Measurements from ENCODE around the gene CFAP52. TPM values are rescaled to one million over a fixed set of nuclear protein-coding genes. Genes with fewer than 3 reads are reported as not detected.

Gene CFAP52
- polyA plus RNA-seq, 1 experiment = not detected

DNA sequence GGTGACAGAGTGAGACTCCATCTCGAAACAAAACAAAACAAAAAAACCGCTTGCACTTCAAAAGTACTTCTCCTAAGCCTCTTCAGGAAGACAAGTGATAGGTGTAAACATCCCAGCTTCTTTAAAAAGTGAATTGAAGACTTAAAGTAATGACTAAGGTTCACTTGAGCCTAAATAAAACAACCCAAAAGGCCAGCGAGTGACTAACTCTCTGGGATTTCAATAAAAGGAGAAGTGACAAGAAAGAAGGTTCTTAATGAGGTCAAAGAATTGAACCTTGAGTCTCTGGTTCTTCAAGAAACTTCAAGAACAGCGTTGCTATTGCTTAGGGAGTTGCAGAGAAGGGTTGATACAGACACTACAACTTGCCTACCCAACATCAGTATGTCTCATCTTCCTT is 43.0 kb upstream of the CFAP52 start:
- ChIA-PET POLR2A (no interaction called here), CTCF (interaction anchor here (0.9 kb wide), 1 partner anchor 542 kb away, joined by 3 read pairs; no protein-coding TSS in a partner anchor)

DNA sequence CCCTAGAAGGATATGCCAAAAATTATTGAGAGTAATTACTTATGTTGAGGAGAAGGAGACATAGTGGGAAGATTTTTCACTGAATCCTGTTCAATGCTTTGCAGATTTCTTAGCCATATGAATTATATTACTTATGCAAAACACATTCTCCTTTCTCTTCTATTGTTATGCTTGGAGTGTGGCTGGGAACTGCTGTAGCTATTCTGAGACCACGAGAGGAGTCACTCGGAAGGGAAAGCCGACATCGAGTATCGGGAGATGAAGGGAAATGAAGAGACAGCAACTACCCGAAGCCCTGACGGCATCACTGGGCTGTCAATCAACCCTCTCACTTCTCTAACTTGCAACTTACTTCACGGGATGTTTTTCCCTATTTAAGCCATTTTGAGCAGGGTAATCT is 40.4 kb upstream of the CFAP52 start:
- no peaks in the 10 kb centered on the region for H3K36me3 ChIP-seq (ENCODE audit: control insufficient read depth, insufficient read depth, low read length)
- TF ChIP-seq, protein P1, sequence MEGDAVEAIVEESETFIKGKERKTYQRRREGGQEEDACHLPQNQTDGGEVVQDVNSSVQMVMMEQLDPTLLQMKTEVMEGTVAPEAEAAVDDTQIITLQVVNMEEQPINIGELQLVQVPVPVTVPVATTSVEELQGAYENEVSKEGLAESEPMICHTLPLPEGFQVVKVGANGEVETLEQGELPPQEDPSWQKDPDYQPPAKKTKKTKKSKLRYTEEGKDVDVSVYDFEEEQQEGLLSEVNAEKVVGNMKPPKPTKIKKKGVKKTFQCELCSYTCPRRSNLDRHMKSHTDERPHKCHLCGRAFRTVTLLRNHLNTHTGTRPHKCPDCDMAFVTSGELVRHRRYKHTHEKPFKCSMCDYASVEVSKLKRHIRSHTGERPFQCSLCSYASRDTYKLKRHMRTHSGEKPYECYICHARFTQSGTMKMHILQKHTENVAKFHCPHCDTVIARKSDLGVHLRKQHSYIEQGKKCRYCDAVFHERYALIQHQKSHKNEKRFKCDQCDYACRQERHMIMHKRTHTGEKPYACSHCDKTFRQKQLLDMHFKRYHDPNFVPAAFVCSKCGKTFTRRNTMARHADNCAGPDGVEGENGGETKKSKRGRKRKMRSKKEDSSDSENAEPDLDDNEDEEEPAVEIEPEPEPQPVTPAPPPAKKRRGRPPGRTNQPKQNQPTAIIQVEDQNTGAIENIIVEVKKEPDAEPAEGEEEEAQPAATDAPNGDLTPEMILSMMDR (IDR thresholded peaks at IDR 0.05; ENCODE audit: insufficient read depth, low read depth, low read length) = no peak
- ChIA-PET POLR2A (no interaction called here), CTCF (interaction anchor here (0.9 to 1.6 kb wide), 2 partner anchors 14 to 538 kb away, joined by 5 to 6 read pairs; no protein-coding TSS in a partner anchor)
- DNase-seq (ENCODE audit: low read depth) = no peak
- H3K27me3 ChIP-seq (ENCODE audit: control insufficient read depth, insufficient read depth, low read length) = no peaks in the 10 kb centered on the region
- H3K4me3 ChIP-seq (ENCODE audit: low read depth, low read length) = no peak overlapping the region

More for the DNA sequence above, 43.0 kb upstream of the CFAP52 start:
- TF ChIP-seq, protein P1 (IDR thresholded peaks at IDR 0.05; ENCODE audit: insufficient read depth, low read depth, low read length) = no peak
- Histone ChIP-seq H3K27me3 (ENCODE audit: control insufficient read depth, insufficient read depth, low read length) (no peaks in the 10 kb centered on the region), H3K36me3 (ENCODE audit: control insufficient read depth, insufficient read depth, low read length) (no peaks in the 10 kb centered on the region), H3K4me3 (ENCODE audit: low read depth, low read length) (no peak overlapping the region)
- DNase-seq (ENCODE audit: low read depth) = no peak

DNA sequence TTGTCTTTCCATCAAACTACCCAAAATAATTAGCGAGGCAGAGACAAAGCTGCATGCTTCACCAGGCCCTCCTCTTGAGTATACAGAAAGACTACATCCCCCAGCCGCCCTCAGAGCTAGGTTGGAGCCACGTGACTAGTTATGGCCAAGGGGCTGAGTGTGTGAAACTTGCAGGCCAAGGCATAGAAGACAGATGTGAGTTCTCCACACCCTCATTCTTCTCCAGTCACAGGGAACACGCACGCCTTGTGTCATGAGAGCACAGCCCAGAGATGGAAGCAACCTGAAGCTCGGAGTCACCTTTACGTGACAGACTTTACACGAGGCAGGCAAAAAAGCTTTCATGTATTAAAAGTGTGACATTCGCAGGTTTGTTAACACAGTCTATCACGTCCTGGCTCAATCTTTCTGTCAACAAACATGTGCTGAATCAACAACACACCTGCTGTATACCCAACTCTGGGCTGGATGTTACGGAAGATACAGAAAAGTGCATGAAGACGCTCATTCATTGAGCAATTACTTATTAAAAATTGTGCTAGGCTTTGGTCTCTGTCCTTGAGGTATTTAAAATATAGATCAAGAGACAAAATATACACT is 39.2 kb upstream of the CFAP52 start:
- TF ChIP-seq, protein P1 (IDR thresholded peaks at IDR 0.05; ENCODE audit: insufficient read depth, low read depth, low read length) = no peak
- Histone ChIP-seq H3K27me3 (ENCODE audit: control insufficient read depth, insufficient read depth, low read length) (no peaks in the 10 kb centered on the region), H3K4me3 (ENCODE audit: low read depth, low read length) (no peak overlapping the region), H3K36me3 (ENCODE audit: control insufficient read depth, insufficient read depth, low read length) (no peaks in the 10 kb centered on the region)
- POLR2A ChIA-PET = no interaction called here
- no peak for DNase-seq (ENCODE audit: low read depth)
- CTCF ChIA-PET = interaction anchor here (0.9 to 1.6 kb wide), 2 partner anchors 15 to 539 kb away, joined by 5 to 6 read pairs; no protein-coding TSS in a partner anchor

DNA sequence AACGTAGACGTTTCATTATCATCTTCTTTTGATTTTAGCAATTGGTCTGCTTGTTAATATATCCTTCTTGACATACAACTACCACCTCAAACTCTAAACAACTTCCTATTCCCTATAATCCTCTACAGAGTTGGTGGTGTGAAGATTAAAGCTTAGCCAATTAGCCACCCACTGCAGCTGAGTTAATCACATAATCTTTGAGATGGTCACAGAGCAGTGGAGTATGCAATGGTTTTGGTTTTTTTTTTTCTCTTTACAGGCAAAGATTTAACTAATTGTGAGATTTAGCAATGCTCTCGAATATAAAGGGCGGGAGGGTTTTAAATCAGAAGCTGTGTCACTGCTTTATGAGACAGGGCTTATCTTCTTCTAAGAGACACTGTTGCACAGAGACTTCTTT is 37.8 kb upstream of the CFAP52 start:
- TF ChIP-seq, protein P1 (IDR thresholded peaks at IDR 0.05; ENCODE audit: insufficient read depth, low read depth, low read length) = no peak
- CTCF ChIA-PET = no interaction called here

DNA sequence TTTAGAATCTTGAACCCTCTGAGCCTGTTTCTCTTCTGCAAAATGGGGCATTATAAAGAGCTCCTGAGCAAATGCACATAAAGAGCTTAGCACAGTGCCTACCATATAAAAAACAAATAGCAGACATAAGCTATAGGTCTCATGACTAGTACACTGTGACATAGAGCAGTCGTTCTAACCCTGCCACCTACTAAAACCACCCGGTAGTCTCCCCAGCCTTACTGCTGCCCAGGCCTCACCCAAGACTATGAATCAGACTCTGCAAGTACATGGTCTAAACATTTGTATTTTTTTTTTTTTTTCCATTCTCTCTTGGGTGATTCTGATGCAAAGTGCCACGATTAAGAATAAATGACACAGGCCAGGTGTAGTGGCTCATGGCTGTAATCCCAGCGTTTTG is 34.7 kb upstream of the CFAP52 start:
- no peaks in the 10 kb centered on the region for H3K36me3 ChIP-seq (ENCODE audit: control insufficient read depth, insufficient read depth, low read length)
- H3K4me3 ChIP-seq (ENCODE audit: low read depth, low read length) = no peak overlapping the region
- H3K27me3 ChIP-seq (ENCODE audit: control insufficient read depth, insufficient read depth, low read length) = no peaks in the 10 kb centered on the region
- DNase-seq (ENCODE audit: low read depth) = no peak
- ChIA-PET POLR2A (no interaction called here), CTCF (interaction anchor here (1.3 kb wide), 1 partner anchor 36 kb away, joined by 3 read pairs; no protein-coding TSS in a partner anchor)
- TF ChIP-seq, protein P1 (IDR thresholded peaks at IDR 0.05; ENCODE audit: insufficient read depth, low read depth, low read length) = no peak

More for the DNA sequence above, 37.8 kb upstream of the CFAP52 start:
- Histone ChIP-seq H3K36me3 (ENCODE audit: control insufficient read depth, insufficient read depth, low read length) (no peaks in the 10 kb centered on the region), H3K27me3 (ENCODE audit: control insufficient read depth, insufficient read depth, low read length) (no peaks in the 10 kb centered on the region), H3K4me3 (ENCODE audit: low read depth, low read length) (no peak overlapping the region)
- POLR2A ChIA-PET = no interaction called here
- DNase-seq (ENCODE audit: low read depth) = no peak
